ENCODE results near the gene SYTL4. TPM values are rescaled to one million over a fixed set of nuclear protein-coding genes. Genes with fewer than 3 reads are reported as not detected.
"Not testable (repeated sequence)": the region's sequence is repeated elsewhere in the genome, so short reads cannot be mapped to it uniquely, and the experiment has no call there.

SYTL4 gene
- total RNA-seq: under 1 TPM in 1 of 2 donors, not detected in 1; 0.14 TPM

GRCh38 chrX:100731441-100732281, at the start of gene SYTL4:
Gene SYTL4 (minus strand): TSS chrX:100732121. CDS start chrX:100702037, 30,084 bp downstream.
- H3K27ac Mint-ChIP-seq: no peak within 1 kb of the TSS
- H3K9me3 Mint-ChIP-seq: no peaks in the 10 kb centered on the region
- DNase-seq (ENCODE audit: low spot score): no peak
- H3K4me3 Mint-ChIP-seq: no peak within 1 kb of the TSS
- H3K4me1 Mint-ChIP-seq (ENCODE audit: low read depth in 2 of 2): no peaks in the 10 kb centered on the region
- no peak for ATAC-seq
- H3K27me3 Mint-ChIP-seq: peaks cover 40 to 41% of the 10 kb centered on the region in 2 donors
- no peaks in the 10 kb centered on the region for H3K36me3 Mint-ChIP-seq

GRCh38 chrX:100769439-100769838, 37.5 kb upstream of the SYTL4 start:
- not testable (repeated sequence) for H3K4me3 Mint-ChIP-seq; DNase-seq (ENCODE audit: low spot score); H3K36me3 Mint-ChIP-seq; H3K9me3 Mint-ChIP-seq; H3K27ac Mint-ChIP-seq; H3K4me1 Mint-ChIP-seq (ENCODE audit: low read depth in 2 of 2); ATAC-seq
- H3K27me3 Mint-ChIP-seq: peaks cover 25 to 43% of the 10 kb centered on the region in 2 donors

GRCh38 chrX:100768679-100769338, 36.9 kb upstream of the SYTL4 start:
- Mint-ChIP-seq H3K36me3 (no peaks in the 10 kb centered on the region), H3K9me3 (no peaks in the 10 kb centered on the region), H3K27me3 (peaks cover 23 to 36% of the 10 kb centered on the region in 2 donors), H3K4me3 (no peak overlapping the region), H3K4me1 (ENCODE audit: low read depth in 2 of 2) (peaks cover 0 to 5% of the 10 kb centered on the region in 2 donors), H3K27ac (peak overlapping the region in 1 of 2 donors; percentile 52)
- ATAC-seq: peak; percentile 76 to 92
- DNase-seq (ENCODE audit: low spot score): peak; percentile 81

GRCh38 chrX:100750883-100751282, 19.0 kb upstream of the SYTL4 start:
- no peak for ATAC-seq
- Mint-ChIP-seq H3K36me3 (no peaks in the 10 kb centered on the region), H3K27ac (no peak overlapping the region), H3K27me3 (peaks cover 36 to 41% of the 10 kb centered on the region in 2 donors), H3K4me3 (no peak overlapping the region), H3K4me1 (ENCODE audit: low read depth in 2 of 2) (no peaks in the 10 kb centered on the region), H3K9me3 (no peaks in the 10 kb centered on the region)
- no peak for DNase-seq (ENCODE audit: low spot score)

- H3K9me3 Mint-ChIP-seq: no peaks in the 10 kb centered on the region
- no peak overlapping the region for H3K27ac Mint-ChIP-seq
- no peak overlapping the region for H3K4me3 Mint-ChIP-seq
- H3K4me1 Mint-ChIP-seq (ENCODE audit: low read depth in 2 of 2): no peaks in the 10 kb centered on the region
- H3K27me3 Mint-ChIP-seq: peaks cover 41 to 56% of the 10 kb centered on the region in 2 donors
- ATAC-seq (no peak), DNase-seq (ENCODE audit: low spot score) (no peak)
- no peaks in the 10 kb centered on the region for H3K36me3 Mint-ChIP-seq
These were observed 16.2 kb upstream of the SYTL4 start for GRCh38 chrX:100748108-100748507.

- H3K4me1 Mint-ChIP-seq (ENCODE audit: low read depth in 2 of 2): no peaks in the 10 kb centered on the region
- no peak overlapping the region for H3K4me3 Mint-ChIP-seq
- no peaks in the 10 kb centered on the region for H3K36me3 Mint-ChIP-seq
- DNase-seq (ENCODE audit: low spot score) (no peak), ATAC-seq (no peak)
- H3K27me3 Mint-ChIP-seq: peaks cover 37 to 53% of the 10 kb centered on the region in 2 donors
- no peaks in the 10 kb centered on the region for H3K9me3 Mint-ChIP-seq
- H3K27ac Mint-ChIP-seq: no peak overlapping the region
These were observed 15.8 kb upstream of the SYTL4 start for GRCh38 chrX:100747703-100748102.

- no peak for ATAC-seq
- Mint-ChIP-seq H3K4me3 (no peak overlapping the region), H3K27ac (no peak overlapping the region), H3K36me3 (no peaks in the 10 kb centered on the region), H3K27me3 (peaks cover 33 to 47% of the 10 kb centered on the region in 2 donors), H3K9me3 (no peaks in the 10 kb centered on the region), H3K4me1 (ENCODE audit: low read depth in 2 of 2) (no peaks in the 10 kb centered on the region)
- no peak for DNase-seq (ENCODE audit: low spot score)
These were observed 15.2 kb upstream of the SYTL4 start for GRCh38 chrX:100747090-100747489.

GRCh38 chrX:100745806-100746537, 14.1 kb upstream of the SYTL4 start:
- peaks cover 26 to 35% of the 10 kb centered on the region in 2 donors for H3K27me3 Mint-ChIP-seq
- no peaks in the 10 kb centered on the region for H3K36me3 Mint-ChIP-seq
- no peaks in the 10 kb centered on the region for H3K4me1 Mint-ChIP-seq (ENCODE audit: low read depth in 2 of 2)
- DNase-seq (ENCODE audit: low spot score) (no peak), ATAC-seq (no peak)
- no peaks in the 10 kb centered on the region for H3K9me3 Mint-ChIP-seq
- H3K27ac Mint-ChIP-seq: no peak overlapping the region
- H3K4me3 Mint-ChIP-seq: no peak overlapping the region

GRCh38 chrX:100745205-100745604, 13.3 kb upstream of the SYTL4 start:
- Mint-ChIP-seq H3K9me3 (no peaks in the 10 kb centered on the region), H3K4me1 (ENCODE audit: low read depth in 2 of 2) (no peaks in the 10 kb centered on the region), H3K36me3 (no peaks in the 10 kb centered on the region), H3K27ac (no peak overlapping the region), H3K27me3 (peaks cover 19 to 28% of the 10 kb centered on the region in 2 donors), H3K4me3 (no peak overlapping the region)
- no peak for ATAC-seq
- DNase-seq (ENCODE audit: low spot score): no peak

GRCh38 chrX:100743009-100743607, 11.2 kb upstream of the SYTL4 start:
- H3K4me3 Mint-ChIP-seq: no peak overlapping the region
- DNase-seq (ENCODE audit: low spot score) (no peak), ATAC-seq (no peak)
- H3K27ac Mint-ChIP-seq: no peak overlapping the region
- H3K27me3 Mint-ChIP-seq: peaks cover 18 to 23% of the 10 kb centered on the region in 2 donors
- no peaks in the 10 kb centered on the region for H3K36me3 Mint-ChIP-seq
- H3K9me3 Mint-ChIP-seq: no peaks in the 10 kb centered on the region
- no peaks in the 10 kb centered on the region for H3K4me1 Mint-ChIP-seq (ENCODE audit: low read depth in 2 of 2)

GRCh38 chrX:100724006-100724405, 7.9 kb downstream of the SYTL4 start:
- H3K9me3 Mint-ChIP-seq; H3K36me3 Mint-ChIP-seq; DNase-seq (ENCODE audit: low spot score); ATAC-seq; H3K4me3 Mint-ChIP-seq; H3K27ac Mint-ChIP-seq; H3K4me1 Mint-ChIP-seq (ENCODE audit: low read depth in 2 of 2): not testable (repeated sequence)
- peaks cover 21 to 32% of the 10 kb centered on the region in 2 donors for H3K27me3 Mint-ChIP-seq

GRCh38 chrX:100721328-100721727, 10.6 kb downstream of the SYTL4 start:
- DNase-seq (ENCODE audit: low spot score): no peak
- H3K4me1 Mint-ChIP-seq (ENCODE audit: low read depth in 2 of 2): no peaks in the 10 kb centered on the region
- no peaks in the 10 kb centered on the region for H3K9me3 Mint-ChIP-seq
- H3K27me3 Mint-ChIP-seq: peaks cover 14 to 18% of the 10 kb centered on the region in 2 donors
- H3K4me3 Mint-ChIP-seq: no peak overlapping the region
- no peak overlapping the region for H3K27ac Mint-ChIP-seq
- H3K36me3 Mint-ChIP-seq: no peaks in the 10 kb centered on the region
- no peak for ATAC-seq

GRCh38 chrX:100720301-100720700, 11.6 kb downstream of the SYTL4 start:
- H3K4me1 Mint-ChIP-seq (ENCODE audit: low read depth in 2 of 2): no peaks in the 10 kb centered on the region
- H3K4me3 Mint-ChIP-seq: no peak overlapping the region

More at GRCh38 chrX:100720301-100720700, 11.6 kb downstream of the SYTL4 start:
- H3K27me3 Mint-ChIP-seq: peaks cover 12 to 13% of the 10 kb centered on the region in 2 donors
- no peaks in the 10 kb centered on the region for H3K9me3 Mint-ChIP-seq
- ATAC-seq: no peak
- no peak for DNase-seq (ENCODE audit: low spot score)
- no peak overlapping the region for H3K27ac Mint-ChIP-seq
- H3K36me3 Mint-ChIP-seq: no peaks in the 10 kb centered on the region
